Prostate gland (tissue), 2 donors: ENCODE results near the gene C1QTNF4.

Experiments
- CTCF ChIP-seq, 4 experiments: fragments of 200-600 bp in 2 of 4; fragments of 450-650 bp in 2 of 4; sonication (generic) in 2 of 4; IDR thresholded peaks; 1 replicate in 3 of 4; 2 replicates in 1 of 4; pipeline ENCODE4 v1.5.1; 2016 to 2019; ENCODE audit warnings: antibody characterized with exemption in 4 of 4, mild to moderate bottlenecking in 2 of 4, moderate library complexity in 2 of 4
- POLR2AphosphoS5 ChIP-seq: sonication (generic); formaldehyde crosslinking; IDR thresholded peaks from one replicate; pipeline ENCODE4 v1.6.1; 2017; ENCODE audit warnings: antibody characterized with exemption

GRCh38 chr11:47566149-47566698 is 28.0 kb downstream of the C1QTNF4 start:
- no peak for TF ChIP-seq CTCF (IDR thresholded peaks at IDR 0.05)
- TF ChIP-seq POLR2AphosphoS5 = no peak
